ENCODE results near the gene PCNX2.
A peak's percentile ranks its signal among the peaks of the same experiment; 100 is the strongest.

The PCNX2 gene

GRCh38 chr1:232984577-232985425, 310.7 kb downstream of the PCNX2 start:
- DNase-seq (ENCODE audit: low spot score), result no peak

- DNase-seq (ENCODE audit: low spot score), result no peak
Measured at GRCh38 chr1:232983817-232984567, 311.5 kb downstream of the PCNX2 start.

DNA sequence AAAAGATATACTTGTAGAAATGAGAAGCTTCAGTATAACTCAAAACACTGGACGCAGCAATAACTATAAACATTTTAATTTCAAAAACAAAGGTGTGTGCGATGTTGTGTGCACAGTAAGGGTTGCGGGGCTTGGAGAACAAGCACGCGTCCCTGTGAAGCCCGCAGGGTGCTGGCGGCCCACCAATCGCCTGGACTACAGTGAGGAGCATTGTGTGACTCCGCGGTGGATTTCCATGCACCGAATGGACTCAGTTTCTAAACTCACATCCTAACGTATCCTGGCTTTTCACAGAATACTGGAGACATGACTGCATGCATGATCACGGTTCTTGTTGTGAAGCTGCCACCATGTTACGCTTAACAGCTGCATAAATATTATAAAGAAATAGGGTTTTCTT, 312.1 kb downstream of the PCNX2 start:
- no peak for DNase-seq (ENCODE audit: low spot score)

GRCh38 chr1:232982238-232982944, 313.1 kb downstream of the PCNX2 start:
- DNase-seq (ENCODE audit: low spot score), result no peak

DNA sequence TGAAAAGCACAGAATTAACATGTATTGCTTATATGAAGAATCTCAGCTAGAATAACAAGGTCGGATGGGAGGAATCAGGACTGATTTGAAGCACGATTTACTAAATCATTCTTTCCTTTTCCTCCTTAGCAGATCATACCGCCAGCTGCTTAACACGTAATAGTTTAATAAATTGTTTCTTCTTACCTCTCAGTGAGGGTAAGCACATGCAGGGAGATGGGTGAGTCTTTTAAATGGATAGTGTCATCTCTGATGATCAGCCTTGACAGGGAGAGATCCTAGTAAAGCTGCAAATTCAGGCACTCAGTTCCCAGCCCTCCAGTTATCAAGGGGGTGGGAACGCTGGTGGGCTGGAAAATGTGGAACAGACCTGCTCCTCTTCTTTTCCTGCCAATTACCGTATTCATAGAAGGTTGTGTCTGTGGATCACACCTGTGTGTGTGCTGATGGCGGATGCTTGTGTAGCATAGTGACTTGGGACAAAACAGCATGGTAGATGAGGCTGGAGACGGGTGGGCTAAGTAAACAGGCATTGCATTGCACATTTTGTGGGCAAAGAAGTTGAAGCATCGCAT, 314.5 kb downstream of the PCNX2 start:
- no peak for DNase-seq (ENCODE audit: low spot score)

DNA sequence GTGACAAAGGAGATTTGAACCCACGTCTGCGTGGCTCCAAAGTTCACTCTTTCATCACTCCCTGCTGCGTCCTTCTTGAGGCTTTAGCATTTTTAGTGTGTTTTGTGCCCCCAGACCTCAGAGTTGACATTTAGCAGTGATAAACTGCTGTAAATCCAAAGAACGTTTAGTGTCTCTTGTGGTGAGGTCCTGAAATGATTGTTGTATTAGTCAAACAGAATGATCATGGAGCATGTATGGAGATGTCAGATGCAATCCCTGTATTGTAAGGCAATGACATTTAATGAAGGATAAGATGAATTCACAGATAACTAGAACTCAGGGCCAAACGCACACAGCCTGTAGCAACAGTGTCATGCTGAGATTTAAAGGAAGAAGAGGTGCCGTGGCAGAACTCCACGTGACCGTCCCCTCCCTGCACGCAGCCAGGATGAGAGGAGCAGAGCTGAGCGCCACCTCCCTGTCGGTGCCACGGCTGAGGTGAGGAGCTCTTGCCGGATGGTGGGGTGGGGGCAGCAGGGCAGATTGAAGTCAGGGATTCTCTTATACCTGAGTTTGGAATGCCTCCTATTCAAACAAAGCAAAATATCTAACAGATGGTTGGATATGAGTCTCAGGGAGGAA, 315.1 kb downstream of the PCNX2 start:
- DNase-seq (ENCODE audit: low spot score), result peak; percentile 39

DNA sequence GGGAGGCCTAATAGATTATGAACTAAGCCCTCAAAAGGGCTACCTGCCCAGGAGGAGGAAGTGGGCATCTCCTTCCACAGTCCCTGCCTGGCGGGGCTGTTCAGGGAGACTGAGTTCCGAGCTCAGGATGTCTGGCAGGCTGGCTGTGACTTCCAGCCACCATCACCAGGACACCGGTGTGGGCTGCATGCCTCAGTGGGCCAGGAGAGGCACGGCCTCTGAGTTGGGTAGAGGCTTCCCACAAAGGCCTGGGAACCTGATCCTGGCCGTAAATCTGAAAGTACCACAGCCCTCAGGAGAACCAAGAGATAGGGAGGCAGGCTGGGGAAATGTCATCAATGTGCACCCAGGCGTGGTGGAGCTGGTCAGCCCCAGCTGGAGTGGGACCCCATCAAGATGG, 316.0 kb downstream of the PCNX2 start:
- no peak for DNase-seq (ENCODE audit: low spot score)

- DNase-seq (ENCODE audit: low spot score), result no peak
Measured at GRCh38 chr1:232978815-232979214, 316.7 kb downstream of the PCNX2 start.

DNA sequence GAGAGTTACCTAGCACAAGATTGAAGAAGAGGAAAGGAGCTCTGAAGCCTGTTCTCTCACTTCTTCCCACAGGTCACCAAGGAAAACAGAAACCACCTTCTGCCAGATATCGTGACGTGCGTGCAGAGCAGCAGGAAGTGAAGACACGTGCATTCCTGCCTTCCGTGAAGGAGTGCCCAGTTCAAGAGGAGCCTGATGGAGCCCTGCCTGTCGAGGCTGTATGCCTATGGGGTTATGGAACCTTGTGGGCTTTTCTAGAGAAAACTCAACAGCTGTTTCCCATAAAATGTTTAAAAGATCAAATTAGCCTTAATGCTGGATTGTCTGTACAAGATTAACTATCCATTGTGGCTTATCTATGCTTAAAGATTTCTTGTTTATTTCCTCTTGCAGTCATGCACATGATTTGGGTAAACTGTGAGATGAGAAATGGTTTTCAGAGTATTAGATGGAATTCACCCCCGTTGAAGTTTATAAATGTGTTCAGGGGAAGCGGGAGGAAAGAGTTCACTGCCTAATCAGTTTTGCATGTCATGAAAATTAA, 317.4 kb downstream of the PCNX2 start:
- no peak for DNase-seq (ENCODE audit: low spot score)

DNA sequence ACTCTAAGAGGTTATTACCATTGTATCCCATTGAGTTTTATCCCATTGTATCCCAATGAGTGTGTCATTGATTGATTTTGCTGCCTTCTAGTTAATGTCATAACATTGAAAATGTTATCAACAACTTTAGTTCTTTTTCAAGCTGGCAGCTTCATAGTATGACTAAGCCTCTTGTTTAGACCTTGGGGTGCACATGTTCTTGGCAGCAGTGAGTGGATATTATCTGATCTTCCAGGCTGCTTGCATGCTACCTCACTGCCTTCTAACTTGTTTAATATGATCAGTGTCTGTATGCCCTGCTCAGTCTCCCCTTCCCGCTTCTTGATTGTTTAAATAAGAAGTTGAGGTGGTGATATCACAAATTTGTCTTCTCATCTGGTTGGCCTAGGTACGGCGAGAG, 320.6 kb downstream of the PCNX2 start:
- DNase-seq (ENCODE audit: low spot score), result no peak

DNA sequence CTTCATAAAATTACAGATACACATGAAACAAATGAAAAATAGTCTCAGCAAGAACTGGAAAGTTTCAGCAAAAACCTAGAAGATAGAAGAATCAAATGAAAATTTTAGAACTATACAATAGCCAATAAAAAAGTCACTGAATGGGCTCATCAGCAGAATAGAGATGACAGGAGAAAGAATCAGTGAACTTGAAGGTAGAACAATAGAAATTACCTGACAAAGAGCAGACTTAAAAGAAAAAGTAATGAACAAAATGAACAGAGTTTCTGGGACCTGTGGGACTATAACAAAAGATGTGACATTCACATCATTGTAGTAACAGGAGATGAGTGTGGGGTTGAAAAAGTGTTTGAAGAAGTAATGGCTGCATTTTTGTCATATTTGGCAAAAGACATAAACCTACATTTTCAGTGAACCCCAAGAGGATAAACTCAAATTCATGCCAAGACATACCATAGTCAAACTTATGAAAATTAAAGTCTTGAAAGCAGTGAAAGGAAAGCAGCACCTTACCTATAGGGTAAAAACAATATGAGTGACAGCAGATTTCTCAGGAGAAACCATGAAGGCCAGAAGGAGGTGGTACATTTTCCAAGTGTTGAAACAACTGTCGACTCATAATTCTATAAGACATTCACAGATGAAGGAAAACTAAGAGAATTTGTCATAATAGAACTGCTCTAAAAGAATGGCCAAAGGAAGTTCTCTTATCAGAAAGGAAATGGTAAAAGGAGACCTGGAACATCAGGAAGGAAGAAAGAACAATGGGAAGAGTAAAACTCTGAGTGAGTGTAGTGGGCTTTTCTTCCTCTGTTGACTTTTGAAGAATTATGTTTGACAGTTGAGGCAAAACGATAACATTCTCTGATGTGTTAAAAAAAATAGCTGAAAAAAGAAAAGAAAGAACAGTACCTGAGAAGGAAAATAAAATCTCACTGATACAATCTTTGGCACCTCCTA, 321.6 kb downstream of the PCNX2 start:
- no peak for DNase-seq (ENCODE audit: low spot score)

DNA sequence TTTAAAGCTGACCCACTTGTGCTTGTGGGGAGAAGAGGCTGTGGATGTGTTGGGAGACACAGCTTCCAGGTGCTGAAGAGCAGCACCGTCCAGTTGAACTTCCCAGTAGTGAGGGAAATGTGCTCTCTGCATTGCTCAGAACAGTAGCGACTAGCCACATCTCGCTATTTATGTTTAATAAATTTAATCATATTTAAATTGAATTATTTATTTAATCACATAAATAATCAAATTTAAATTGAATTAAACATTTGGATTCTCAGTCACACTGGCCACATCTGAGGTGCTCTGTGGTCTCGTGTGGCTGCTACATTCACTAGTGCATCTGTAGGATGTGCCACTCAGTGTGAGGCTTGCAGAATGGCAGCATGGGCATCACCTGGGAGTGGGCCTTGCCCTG, 325.0 kb downstream of the PCNX2 start:
- DNase-seq (ENCODE audit: low spot score), result no peak

GRCh38 chr1:232969799-232970198, 325.7 kb downstream of the PCNX2 start:
- DNase-seq (ENCODE audit: low spot score), result no peak

DNA sequence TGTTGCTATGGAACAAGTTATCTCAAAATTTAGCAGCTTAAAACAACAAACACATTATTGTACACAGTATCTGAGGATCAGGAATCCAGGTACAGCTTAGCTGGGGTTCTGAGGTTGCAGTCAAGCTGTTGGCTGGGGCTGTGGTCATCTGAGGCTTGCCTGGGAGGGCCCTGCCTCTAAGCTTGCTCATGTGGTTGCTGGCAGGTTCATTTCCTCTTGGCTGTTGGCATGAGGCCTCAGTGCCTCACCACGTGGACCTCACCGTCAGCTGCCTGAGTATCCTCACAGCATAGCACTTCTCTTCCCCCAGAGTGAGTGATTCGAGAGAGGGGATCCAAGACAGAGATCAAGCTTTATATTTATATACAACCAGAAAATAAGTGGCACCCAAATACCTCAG, 326.6 kb downstream of the PCNX2 start:
- DNase-seq (ENCODE audit: low spot score), result no peak

- no peak for DNase-seq (ENCODE audit: low spot score)
Measured at GRCh38 chr1:232968391-232968790, 327.1 kb downstream of the PCNX2 start.

GRCh38 chr1:232966663-232967062, 328.9 kb downstream of the PCNX2 start:
- no peak for DNase-seq (ENCODE audit: low spot score)

GRCh38 chr1:232965912-232966217, 329.7 kb downstream of the PCNX2 start:
- no peak for DNase-seq (ENCODE audit: low spot score)

- no peak for DNase-seq (ENCODE audit: low spot score)
Measured at GRCh38 chr1:232965124-232965911, 330.2 kb downstream of the PCNX2 start.

GRCh38 chr1:232964601-232965000, 330.9 kb downstream of the PCNX2 start:
- no peak for DNase-seq (ENCODE audit: low spot score)

All from HuH-7 (cell line).